ENCODE data around the gene GRHL1.

GRCh38 chr2:10036095-10036884 lies 84.8 kb downstream of the GRHL1 start:
- TF ChIP-seq ZNF501 (tag by site-specific recombination; IDR thresholded peaks at IDR 0.05) (no peak), CTCF (tag by site-specific recombination; IDR thresholded peaks at IDR 0.05) (0 out of 2 replicates have a peak, but pooled peaks have one; percentile 17), ZNF513 (tag by site-specific recombination; IDR thresholded peaks at IDR 0.05) (no peak), ZNF239 (tag by site-specific recombination; IDR thresholded peaks at IDR 0.05) (no peak), ZSCAN4 (tag by site-specific recombination; IDR thresholded peaks at IDR 0.05) (no peak), ZNF529 (tag by site-specific recombination; IDR thresholded peaks at IDR 0.05; ENCODE audit: insufficient replicate concordance) (no peak), ZNF449 (tag by site-specific recombination; IDR thresholded peaks at IDR 0.05) (no peak), REST (tag by site-specific recombination; IDR thresholded peaks at IDR 0.05) (no peak), YY1 (tag by site-specific recombination; IDR thresholded peaks at IDR 0.05) (no peak), PBX3 (CRISPR knock-in tag; IDR thresholded peaks at IDR 0.05) (no peak)
